Fibroblast of gingiva (primary cell): ENCODE results near the gene PNPLA1.

Source experiments
- DNase-seq: peaks from one replicate; pipeline ENCODE4 v3.0.0-alpha.2; 2011; ENCODE audit warnings: low read depth

PNPLA1 gene

GRCh38 chr6:36269834-36270705 lies at the start of gene PNPLA1:
Gene PNPLA1, plus strand, starts transcription at chr6:36270060. Its CDS starts 400 bp downstream, at chr6:36270460.
- DNase-seq: no peak

- DNase-seq: no peak
Measured at GRCh38 chr6:36220226-36220625, 49.6 kb upstream of the PNPLA1 start.

GRCh38 chr6:36221674-36222073 lies 48.2 kb upstream of the PNPLA1 start:
- no peak for DNase-seq

DNA sequence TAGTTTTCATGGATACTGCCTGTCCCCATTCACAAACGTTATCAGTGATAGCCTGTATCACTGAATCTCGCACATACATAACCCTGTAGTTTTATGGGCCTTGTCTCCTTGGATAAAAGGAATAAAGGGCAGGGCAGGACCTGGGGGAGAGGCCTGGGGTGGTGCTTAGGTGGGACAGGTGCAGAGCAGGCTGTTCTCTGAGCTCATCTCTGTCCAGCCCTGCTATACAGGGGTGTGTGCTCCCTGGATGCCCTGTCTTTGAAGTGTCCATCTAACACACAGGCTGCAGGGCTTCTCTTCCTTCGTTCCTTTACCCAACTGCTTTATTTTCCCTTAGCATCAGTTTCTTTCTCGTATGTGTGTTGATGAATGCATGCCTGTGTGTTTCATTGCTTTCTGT lies 46.9 kb upstream of the PNPLA1 start:
- no peak for DNase-seq

GRCh38 chr6:36223706-36224105 lies 46.2 kb upstream of the PNPLA1 start:
- no peak for DNase-seq

- DNase-seq: no peak
Measured at GRCh38 chr6:36224918-36225461, 44.9 kb upstream of the PNPLA1 start.

GRCh38 chr6:36226438-36227047 lies 43.3 kb upstream of the PNPLA1 start:
- DNase-seq: no peak

DNA sequence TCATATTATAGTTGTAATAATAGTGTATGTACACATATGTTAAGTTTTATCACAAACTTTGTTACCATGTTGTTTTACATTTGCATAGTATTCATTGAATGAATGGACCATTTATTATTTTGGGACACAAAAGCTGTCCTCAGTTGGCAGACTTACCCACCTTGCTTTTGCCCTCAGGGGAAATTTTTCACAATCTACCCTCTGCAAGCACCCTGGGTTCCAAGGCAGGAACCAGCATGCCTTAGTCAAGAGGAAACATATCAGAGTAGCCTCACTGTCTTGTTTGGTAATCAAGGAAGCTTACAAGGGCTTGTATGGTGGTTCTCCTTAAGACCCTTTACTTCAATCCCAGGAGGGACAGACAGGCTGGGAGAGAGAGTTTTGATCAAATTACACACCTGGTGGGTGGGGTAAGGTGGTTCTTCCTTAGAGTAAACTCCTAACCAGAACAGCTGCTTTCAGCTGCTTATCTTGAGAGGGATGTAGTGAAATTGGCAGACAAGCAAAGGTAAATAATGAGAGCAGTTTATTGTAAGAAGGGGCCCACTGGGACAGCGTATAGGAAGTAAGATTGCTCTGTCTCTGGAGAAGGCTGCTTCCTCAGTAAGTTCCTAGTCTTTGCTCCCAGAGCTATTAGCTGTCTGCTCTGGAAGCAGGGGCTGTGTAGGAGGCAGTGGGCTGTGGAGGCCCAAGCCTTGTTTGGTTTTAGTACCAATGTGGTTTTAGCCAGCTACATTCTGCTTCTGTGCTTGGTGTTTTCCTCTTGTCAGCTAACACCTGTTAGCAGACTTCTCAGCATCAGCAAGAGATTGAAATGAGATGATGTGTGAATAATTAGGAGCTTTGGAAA lies 42.3 kb upstream of the PNPLA1 start:
- DNase-seq: no peak

DNA sequence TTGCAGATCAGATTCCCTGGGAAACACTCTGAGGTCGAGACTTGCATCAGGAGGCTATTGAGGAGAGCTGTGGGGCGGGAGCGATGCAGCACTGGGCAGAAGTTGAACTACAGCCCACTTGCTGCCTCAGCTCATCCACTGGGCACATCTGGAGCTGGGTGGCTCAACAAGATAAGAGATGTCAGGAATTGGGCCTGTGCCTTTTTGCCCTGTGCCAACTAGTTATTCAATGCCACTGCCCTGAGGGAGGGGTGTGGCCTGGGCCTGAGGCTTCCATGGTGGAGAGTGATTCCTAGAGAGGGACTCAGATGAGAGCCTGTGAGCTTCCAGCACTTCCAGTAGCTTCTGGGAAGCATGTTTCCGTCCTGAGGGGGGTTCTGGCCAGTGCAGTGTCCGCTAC lies 40.6 kb upstream of the PNPLA1 start:
- no peak for DNase-seq

GRCh38 chr6:36230371-36230770 lies 39.5 kb upstream of the PNPLA1 start:
- DNase-seq: no peak

DNA sequence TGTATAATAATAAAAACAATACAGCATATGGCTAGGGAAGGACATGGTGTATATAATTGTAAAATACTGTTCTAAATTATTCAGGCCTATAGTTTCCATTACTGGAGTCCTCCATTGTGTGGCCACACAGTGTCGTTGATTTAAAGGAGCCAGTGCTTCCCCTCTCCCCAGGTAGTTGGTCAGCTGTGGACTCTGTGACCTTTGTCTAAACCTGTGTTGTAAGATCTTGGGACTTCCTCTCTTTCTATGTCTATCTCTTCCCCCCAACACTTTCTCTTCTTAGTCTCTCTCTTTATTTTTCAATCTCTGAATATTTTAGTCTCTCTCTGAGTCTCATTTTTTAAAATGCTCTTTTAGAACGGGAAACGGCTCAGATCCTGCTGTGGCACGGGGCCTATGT lies 37.7 kb upstream of the PNPLA1 start:
- no peak for DNase-seq

DNA sequence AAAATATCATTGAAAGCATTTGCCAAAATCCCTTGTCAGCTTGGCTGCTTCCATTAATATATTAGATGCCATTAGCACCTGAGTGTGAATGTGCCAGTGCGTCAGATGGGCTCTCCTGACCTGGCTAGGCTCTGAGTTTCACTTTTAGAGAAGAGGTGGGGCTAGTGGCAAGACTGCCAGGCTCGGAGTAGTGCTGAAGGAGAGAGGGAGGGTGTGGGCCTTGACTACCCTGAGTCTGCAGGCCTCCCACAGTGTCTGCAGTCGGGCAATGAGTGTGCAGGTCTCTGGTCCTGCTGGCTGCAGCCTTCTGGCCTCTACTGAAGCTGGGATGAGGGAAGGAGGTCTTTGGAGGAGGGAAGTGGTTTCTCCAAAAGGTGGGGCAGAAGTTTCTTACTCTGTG lies 34.6 kb upstream of the PNPLA1 start:
- DNase-seq: no peak

GRCh38 chr6:36235862-36236261 lies 34.0 kb upstream of the PNPLA1 start:
- no peak for DNase-seq

DNA sequence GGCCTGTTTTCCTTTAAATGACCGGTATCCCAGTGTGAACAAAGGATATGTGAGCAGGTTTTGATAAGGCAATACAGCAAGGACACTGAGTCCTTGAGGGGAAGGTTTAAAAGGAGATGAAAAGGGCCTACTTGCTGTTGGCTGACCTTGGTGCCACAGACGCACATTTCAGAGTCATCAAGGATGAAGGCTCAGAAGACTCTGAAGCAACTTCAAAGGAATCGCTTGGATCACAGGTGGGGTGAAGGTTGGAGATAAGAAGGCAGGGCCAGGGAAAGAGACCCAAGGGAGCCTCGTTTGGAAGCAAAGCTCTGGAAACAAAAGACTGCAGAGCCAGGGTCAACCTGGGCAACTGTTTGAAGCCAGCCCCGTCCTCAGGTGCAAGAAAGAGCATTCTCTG lies 30.1 kb upstream of the PNPLA1 start:
- DNase-seq: no peak

DNA sequence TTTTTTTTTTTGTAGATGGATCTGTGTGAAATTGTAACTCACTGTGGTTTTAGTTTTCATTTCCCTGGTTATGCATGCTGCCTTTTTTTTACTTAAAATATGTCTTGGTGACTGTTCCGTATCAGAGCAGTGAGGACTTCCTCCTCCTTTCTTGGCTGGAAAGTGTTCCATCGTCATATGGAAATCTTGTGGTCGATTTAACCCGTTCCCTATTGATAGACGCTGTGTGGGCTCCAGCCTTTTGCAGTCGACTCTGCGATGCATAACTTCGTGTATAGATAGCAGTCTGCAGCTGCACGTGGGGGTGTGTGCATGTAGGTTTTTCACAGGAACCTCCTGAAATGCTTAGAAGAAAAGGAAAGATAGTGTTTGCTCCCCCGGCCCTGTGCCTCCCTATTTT lies 28.1 kb upstream of the PNPLA1 start:
- DNase-seq: no peak

GRCh38 chr6:36242161-36242560 lies 27.7 kb upstream of the PNPLA1 start:
- no peak for DNase-seq

DNA sequence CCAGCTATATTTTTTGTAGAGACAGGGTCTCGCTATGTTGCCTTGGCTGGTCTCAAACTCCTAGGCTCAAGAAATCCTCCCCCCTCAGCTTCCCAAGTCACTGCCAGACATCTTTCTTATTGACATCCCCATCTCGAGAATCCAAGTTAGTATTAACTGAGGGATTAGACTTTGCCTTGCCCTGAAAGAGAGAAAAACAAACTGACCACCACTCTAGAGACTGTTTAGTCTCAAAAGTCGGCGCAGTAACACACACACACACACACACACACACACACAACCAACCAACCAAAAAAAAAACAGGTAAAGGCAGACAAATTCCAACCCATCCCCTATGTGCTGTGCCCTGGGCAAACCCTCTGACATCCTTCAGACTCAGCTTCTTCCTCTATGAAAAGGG lies 27.2 kb upstream of the PNPLA1 start:
- no peak for DNase-seq

- no peak for DNase-seq
Measured at GRCh38 chr6:36243562-36244212, 26.2 kb upstream of the PNPLA1 start.

GRCh38 chr6:36244641-36245280 lies 25.1 kb upstream of the PNPLA1 start:
- DNase-seq: no peak

DNA sequence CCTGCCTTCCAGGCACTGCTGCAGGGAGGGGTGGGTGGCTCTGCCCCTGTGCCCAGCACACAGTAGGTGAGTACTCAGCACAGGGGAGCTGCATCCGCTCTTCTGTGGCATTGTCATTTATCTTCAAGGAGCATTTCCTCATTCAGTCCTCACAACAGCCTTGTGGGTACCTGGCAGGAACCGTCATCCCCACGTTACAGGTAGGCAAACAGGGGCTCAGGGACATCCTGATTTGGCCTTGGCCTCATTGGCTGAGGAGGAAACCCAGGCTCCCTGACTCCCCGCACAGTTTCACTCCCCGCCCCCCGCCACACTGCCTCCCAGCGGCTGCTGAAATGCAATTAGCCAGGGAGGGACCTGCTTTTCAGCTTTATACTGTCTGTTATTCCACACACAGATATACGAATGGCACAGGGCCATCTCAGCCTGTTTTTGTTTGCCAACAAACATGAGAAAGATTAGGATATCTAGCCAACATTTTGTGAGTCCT lies 24.2 kb upstream of the PNPLA1 start:
- no peak for DNase-seq
